Dedifferentiated amniotic fluid mesenchymal stem cell (primary cell): ENCODE data around the gene ARHGEF4.
A peak's percentile ranks its signal among the peaks of the same experiment; 100 is the strongest.

Experiments
- DNase-seq: peaks from one replicate; pipeline ENCODE4 v3.0.0-alpha.2; 2016; ENCODE audit errors: extremely low spot score

ARHGEF4 gene

DNA sequence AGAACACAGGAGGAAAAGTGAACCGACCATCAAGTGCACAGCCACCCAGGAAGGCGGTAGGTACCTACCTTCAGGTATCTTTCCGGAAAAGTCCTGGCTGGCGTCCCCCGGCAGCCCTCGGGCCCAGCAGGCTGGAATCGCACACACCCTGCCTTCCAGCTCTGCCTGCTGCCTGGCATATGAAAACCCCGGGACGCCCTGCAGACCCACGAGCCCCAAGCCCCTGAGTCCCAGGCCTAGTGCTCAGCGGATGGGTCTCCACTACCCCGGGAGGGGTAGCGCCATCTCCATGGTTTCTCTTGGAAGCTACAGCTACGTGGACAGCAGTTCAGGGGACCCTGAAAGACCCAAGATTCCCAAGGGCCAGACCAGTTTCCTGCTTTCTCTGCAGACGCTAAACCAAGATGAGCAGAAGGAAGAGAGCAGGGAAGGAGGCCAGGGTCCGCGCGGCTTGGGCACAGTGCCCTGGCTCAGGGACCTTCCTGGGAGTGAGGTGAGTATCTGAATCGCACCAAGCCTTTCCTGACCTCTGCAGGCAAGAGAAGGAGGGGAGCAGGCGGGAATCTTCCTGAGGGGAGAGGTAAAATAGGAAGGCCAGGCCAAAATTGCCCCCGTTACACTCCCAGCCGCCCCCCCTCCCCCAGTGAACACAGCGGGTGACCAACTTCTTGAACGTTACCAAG is 80.4 kb downstream of the ARHGEF4 start:
- DNase-seq = no peak

DNA sequence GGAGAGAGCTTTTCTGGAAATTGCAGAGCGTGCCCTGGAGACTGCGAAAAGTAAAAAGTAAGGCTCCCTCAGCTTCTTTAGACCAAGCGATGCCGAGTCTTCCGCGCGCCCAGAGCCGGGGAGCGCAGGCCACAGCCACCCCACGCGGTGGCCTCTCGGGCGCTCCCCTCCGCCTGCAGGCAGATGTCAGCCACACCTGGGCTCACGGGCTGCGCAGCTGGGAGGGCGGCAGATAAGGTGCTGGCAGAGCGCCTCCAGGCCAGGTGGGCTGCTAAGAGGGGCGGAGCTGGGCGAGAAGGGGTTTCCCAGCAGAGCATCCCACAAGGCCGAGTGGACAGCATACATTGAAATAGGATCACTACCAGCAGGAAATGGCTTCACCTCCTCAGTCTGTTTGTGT is 81.7 kb downstream of the ARHGEF4 start:
- DNase-seq = no peak

DNA sequence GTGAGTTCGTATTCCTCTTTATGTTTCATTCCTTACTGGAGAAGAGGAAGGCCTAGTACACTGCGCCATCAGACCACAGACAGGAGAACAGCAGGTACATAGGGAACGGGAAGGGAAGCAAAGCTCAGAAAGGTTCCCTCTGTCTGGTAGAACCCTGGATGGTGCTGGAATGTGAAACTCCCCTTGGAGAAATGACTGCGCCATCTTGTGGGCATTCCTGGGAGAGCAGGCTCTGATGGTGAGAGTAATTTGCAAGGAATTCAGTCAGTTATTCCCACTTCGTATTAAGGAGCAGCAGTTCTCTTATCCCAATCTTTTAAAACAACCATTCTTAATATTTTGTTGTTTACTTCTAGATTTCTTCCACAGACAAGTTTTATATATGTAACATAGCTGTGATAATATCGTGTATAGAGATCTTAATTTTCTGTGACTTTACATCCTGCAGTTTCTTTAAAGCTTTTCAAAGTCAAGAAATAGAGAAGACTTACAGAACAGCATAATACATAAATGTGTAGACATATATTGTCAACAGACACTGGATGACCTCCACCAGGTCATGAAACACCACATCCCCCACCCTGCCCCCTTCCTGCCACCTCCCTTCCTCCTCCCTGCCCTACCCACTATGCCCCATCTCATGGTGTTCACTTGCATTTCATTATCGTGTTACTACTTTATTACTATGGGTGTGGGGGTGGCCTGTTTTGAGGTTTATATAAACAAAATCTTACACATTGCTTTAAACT is 83.9 kb downstream of the ARHGEF4 start:
- peak; percentile 75 for DNase-seq

DNA sequence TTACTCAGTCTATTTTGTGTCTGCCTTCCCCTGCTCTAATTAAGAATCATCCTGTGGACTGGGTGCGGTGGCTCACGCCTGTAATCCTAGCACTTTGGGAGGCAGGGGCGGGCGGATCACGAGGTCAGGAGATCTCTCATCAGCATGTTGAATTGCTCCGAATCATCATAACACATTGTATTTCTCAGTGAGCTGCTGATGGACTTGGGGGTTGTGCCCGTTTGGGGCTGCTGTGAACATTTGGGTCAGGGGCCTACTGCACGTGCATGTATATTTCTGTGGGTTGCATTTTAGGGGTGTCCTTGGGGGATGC is 84.4 kb downstream of the ARHGEF4 start:
- DNase-seq = no peak

DNA sequence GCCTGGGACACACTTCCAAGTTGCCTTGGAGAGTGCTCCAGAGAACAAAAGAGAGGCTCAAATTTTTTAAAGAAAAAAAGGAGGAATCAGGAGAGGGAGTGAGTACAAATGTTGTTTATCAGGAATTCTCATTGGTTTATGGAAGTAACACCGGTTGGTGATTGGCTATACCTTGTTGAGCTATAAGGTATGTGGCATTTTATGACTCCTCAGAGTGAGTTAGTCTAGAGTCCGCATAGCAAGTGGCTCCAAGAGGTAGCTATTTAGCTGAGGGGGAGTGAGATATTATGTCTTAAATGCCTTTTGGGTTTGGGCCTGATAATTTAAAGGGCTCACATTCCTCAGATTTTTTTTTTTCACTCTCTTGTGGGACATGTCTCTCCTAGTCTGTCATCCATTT is 85.7 kb downstream of the ARHGEF4 start:
- DNase-seq = no peak

DNA sequence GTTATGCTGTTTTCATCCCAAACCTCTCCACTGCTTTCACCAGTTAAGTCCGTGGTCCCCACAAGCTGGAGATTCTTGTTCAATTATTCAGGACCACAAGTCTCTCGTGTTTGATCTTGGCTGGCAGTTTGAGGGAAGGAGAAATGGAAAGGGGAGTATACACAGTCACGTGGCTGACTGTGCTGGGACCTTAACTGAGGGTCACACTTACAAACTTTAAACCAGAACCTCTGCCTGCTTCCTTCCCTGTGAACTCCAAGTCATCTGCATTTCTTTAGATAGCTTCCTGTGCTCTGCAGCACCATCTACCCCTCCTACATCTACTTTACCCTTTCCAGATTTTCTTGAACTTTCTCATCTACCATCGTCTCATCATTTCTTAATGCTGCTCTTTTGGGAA is 91.7 kb downstream of the ARHGEF4 start:
- DNase-seq = no peak

DNA sequence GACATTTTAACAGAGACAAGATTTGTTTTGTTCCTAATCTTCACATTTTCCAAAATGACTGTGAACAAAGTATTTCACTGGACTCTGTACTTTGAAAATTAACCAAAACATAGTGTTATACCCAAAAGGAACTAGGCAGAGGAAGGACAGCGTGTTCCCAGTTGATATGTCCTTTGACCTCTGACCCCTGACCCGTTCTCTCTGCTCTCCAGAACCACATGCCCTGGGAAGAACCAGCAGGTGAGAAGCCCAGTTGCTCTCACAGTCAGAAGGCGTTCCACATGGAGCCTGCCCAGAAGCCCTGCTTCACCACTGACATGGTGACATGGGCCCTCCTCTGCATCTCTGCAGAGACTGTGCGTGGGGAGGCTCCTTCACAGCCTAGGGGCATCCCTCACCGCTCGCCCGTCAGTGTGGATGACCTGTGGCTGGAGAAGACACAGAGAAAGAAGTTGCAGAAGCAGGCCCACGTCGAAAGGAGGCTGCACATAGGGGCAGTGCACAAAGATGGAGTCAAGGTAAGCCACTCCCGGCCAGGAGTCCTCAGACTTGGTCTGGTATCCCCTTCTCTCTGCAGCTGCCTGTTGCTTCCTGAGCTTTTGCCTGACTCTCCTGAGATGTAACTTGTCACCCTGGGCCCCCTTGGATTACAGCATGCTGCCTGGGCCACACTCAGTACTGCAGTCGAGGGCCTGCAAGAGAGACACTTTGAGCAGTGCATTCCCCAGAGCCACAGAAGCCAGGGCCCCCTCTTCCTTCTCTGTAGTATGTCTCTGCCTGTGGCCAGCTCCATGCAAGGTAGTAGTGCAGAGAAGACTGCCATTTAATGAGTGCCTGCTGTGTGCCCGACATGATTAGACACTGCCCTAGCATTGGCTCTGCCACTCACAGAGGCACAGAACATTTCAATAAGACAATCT is 94.3 kb downstream of the ARHGEF4 start:
- DNase-seq = no peak

DNA sequence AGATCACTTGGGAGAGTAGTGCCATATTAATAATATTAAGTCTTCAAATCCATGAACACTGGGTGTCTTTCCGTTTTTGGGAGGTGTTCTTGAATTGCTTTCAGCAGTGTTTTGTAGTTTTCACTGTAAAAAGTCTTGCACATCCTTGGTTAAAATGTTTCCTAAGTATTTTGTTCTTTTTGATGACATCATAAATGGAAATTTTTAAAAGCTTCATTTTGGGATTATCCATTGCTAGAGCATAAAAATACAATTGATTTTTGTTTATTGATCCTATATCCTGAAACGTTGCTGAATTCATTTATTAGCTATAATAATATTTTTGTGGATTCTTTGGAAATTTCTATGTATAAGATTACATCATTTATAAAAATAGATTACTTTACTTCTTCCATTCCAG is 96.8 kb downstream of the ARHGEF4 start:
- DNase-seq = no peak

DNA sequence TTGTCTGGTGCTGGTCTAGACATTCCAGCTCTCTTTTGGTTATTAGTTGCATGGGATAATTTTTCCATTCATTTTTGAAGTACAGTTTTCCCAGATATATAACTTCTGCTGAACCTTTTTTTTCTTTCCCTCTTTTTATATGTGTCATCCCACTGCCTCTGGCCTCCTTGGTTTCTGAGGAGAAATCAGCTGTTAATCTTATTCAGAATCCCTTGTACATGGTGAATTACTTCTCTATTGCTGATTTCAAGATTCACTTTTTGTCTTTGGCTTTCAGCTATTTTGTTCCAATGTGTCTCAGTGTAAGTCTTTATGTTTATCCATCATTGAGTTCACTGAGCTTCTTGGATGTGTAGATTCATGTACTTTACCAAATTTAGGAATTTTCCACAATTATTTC is 99.7 kb downstream of the ARHGEF4 start:
- no peak for DNase-seq

DNA sequence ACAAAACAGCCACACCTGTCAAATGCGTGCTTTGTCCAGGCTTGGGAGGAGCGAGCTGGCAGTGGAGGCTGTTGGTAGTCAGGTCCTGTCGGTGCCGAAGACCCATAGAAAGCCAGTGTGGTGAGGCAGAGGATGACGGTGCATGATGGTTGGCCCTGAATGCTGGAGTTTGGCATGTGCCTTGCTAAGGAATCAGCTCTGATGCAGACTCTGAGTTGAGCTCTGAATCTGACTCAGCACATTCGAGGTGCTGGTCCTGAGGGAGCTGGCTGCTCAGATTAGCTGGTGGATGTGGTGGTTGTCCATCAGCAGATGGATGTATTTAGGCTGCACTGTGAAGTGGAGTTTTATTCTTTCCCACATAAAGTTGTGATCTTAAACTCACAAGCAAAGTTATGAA is 111.3 kb downstream of the ARHGEF4 start:
- no peak for DNase-seq

DNA sequence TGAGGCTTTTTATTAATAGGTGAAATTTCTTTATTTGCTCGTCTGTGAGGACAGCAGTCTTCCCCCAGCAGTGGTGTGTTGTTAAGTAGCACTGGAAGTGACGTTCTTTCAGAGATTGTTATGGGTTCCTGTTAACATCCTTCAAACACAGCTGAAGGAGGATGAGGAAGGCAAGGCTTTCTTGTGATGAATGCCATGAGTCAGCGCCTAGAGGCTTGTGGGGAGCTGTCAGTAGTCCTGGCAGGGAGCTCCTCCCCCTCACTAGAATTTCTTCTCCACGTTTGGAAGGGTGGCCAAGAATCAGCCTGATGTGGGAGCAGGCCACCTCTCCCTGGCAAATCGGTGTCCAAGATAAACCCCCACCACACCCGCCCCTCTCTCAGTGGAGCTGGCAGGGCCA is 113.2 kb downstream of the ARHGEF4 start:
- no peak for DNase-seq

DNA sequence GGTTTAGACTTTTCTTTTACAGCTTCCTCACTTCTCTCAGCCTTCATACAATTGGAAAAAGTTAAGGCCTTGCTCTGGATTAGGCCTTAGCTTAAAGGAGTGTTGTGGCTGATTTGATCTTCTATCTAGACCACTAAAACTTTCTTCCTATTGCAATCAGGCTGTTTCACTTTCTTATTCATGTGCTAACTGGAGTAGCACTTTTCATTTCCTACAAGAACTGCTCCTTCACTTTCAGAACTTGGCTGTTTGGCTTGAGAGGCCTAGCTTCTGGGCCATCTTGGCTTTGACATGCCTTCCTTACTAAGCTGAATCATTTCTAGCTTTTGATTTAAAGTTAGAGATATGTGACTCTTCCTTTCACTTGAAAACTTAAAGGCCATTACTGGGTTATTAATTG is 114.3 kb downstream of the ARHGEF4 start:
- no peak for DNase-seq

DNA sequence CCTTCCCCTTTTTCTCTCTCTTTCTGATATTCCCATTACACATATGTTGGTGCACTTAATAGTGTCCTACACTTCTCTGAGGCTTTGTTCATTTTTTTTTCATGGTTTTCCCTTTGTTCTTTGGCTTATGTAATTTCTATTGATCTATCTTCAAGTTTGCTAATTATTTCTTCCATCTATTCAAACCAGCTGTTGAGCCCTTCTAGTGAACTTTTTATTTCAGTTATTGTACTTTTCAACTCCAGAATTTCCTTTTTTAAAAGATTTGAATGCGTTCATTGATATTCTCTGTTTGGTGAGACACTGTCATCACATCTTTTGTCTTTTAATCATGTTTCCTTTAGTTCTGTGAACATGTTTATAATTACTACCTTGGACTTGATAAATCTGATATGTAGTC is 118.2 kb downstream of the ARHGEF4 start:
- DNase-seq = no peak

DNA sequence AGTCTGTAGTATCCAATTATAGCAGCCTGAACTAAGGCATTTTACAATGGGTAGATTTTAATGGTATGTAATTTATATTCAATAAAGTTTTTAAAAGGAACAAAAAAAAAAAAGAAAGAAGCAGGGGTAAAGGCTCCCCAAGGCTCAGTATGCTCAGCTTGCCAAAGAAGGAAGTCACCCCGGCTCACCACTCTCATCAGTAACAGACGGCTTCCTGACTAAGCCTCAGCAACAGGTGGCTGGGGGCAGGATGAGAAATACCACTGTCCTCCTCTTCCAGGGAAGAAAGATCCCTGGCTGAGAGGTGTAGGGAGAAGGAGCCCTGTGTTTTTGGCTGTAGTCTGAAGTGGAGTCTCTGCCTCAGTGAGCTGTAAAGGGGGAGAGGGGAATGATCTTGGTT is 121.2 kb downstream of the ARHGEF4 start:
- no peak for DNase-seq

DNA sequence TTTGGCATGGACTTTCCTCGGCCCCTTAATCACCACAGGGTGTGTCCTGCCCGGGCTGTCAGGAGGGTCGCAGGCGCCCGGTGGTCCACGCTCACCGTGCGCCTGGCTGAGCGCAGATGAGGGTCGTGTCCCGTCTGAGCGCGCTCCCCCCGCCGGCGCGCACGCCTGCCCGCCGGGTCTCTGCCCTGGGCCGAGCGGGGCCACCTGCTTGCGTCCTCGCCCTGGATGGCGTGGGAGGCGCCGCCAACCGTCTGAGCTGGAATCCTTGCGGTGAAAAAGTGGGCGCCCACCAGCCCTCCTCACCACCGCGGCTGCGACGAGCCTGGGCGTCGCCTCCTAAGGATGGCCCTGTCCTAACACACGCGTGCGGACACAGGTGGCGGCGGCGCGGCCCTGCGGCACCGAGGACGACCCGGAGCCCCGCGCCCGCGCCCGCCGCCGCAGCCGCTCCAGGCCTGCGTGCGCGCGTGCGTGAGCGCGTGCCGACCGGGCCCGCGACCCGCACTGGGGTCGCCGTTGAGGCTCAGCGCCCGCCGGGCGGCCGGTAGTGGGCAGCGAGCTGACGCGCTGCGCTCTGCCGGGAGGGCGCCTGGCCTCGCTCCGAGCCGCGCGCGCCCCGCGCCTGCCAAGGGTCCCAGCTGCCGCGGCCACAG is 126.6 kb downstream of the ARHGEF4 start:
- DNase-seq = no peak

DNA sequence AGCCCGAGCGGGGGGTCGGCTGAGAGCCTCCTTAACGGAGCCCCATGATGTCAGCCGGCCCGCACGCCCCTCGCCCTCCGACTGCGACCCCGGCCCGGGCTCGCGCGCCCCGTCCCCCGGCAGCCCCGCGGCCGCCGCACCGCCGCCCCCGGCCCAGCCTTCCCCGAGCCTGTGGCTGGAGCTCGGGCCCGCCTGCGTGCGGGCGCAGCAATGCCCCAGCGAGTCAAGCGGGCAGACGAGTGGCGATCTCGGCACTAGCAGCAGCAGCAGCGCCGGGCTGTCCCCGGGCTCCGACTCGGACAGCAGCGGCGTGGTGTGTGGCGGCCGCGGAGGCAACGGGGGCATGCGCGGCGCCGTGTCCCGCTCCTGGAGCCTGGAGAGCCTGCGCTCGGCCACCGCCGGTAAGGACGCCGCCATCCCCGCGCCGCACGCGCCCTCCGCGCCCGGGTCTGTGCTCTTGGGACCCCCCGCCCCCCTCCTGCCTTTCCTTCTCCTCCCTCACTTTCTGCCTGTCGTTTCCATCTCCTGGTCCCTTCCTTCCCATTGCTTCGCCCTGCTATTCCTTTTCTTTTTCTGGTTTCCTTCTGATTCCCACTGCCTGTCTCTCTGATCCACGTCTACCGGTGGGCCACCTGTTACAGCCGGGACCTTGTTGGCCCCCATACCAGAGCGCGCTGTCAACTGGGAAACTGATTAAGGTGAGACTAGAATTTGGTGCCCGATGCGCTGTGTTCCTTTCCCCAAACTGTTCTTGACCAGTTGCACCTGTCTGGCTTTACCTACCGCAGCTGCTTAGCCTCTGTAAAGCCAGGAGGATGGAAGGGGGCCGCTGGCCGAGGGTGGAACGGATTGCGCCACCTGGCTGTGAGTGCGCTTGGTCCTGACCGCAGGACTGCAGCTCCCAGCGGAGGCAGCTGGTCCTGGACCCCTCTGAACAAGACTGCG is 127.4 kb downstream of the ARHGEF4 start:
- DNase-seq = no peak

DNA sequence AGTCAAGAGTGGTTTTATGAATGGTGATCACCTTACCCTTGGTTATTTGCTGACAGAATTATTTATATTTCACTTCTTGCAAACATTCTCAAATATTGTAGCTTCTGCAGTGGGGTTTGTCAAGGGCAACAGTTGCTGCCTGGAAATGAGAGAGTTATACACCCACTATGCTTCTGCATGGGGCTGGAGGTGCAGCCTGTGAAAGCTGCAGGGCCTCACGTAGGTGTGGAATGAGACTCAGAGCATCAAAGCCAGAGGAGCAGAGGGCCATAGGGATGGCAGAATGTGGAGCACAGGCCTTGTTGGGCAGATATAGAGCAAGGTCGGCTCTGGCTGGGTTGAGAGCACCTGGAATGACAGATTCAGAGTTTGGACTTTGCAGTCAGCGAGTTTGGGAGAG is 128.2 kb downstream of the ARHGEF4 start:
- no peak for DNase-seq

DNA sequence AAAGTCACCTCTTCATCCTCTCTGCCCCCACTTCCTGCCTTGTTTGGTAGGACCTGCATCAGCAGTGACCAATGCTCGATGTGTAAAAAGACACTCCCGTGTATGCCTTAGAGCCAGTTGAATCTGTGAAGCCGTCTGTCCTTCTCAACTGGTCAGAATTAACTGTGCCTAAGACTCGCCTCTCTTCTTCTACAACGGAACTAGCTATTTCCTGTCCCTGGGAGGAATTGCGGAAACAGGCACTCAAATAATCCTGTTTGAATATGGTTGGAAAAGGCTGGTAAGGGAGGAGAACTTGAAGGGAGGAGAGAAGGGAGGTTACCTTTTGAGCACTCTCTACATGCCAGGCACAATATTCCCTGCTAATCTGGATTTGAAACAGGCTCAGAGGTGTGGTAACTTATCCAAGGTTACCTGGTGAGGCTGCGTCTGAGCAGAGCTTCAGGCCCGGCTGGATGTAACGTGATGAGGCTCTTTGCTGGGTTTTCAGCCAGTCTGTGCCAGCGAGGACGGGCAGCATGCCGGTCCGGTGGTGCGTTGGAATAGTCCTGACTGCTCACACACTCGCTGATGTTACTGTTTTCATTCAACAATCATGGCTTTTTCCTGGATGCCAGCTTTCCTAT is 129.5 kb downstream of the ARHGEF4 start:
- no peak for DNase-seq

DNA sequence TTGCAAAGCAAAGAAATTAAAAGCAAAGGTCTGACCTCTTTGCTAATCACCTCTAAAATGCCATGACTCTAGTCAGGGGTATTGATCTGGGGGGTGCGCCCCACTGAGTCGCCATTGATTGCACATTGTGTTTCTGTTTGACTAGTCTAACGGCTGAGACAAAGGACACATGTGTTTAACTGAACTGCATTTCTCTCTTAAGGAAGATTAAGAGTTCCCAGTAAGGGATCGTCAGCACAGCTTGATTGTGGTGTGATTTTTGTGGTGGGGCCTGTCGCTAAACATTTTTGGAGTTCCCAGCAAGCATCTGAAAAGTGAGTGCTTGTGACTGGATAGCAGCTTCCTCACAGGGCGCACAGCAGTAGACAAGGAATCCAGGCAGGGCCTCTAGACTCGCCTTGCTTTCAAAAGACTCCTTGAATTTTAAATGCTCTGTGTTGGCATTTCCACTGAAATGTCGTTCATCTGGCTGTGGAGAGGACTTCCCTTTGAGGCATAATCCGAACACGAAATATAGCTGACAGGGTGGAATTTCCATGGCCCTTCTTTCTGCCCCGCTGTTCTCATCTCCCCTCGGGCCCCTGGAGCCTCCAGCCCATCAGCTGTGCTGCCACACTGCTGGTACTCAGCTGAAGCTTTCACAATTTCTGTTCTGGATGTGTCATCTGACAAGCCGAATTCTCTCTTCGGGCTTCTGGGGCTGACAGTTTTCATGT is 130.2 kb downstream of the ARHGEF4 start:
- no peak for DNase-seq

DNA sequence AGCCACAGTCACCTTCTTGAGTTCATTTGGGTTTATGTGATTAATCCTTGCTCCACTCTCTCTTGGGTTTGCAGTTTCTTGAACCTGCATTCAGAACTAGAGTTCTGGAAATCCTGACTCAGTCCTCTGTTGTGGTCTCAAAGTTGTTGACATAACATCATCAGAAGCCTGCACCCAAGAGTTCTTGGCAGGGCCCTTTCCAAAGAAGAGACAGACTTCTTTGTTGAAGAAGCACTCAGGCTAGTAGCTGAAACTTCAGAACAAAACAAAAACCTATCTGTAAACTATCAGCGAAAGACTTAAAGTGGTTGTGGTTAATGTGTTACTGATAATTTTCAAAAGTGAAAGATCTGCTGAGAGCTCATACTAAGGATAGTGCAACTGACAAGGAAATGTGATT is 135.7 kb downstream of the ARHGEF4 start:
- DNase-seq = no peak
